GM23338 (cell line): ENCODE results near the gene R3HCC1L. TPM values are rescaled to one million over a fixed set of nuclear protein-coding genes. Genes with fewer than 3 reads are reported as not detected.

Experiments
- ATAC-seq: fragments of 200-7000 bp; cut with Tn5 transposase; 3 replicates; pipeline ENCODE4 v1.9.1; 2020
- DNase-seq: peaks from one replicate; pipeline ENCODE4 v3.0.0-alpha.2; 2015; ENCODE audit warnings: low spot score
- H2AFZ ChIP-seq: fragments of 200-600 bp; sonication (generic); 2 replicates; pipeline ENCODE4 v1.8.0; 2016; ENCODE audit warnings: antibody characterized with exemption, mild to moderate bottlenecking, moderate library complexity
- H3F3A ChIP-seq: fragments of 200-600 bp; sonication (generic); replicated peaks from 2 replicates; pipeline ENCODE4 v1.8.0; 2017; ENCODE audit warnings: antibody characterized with exemption, mixed run types, low read depth
- H3K27ac ChIP-seq: fragments of 200-600 bp; sonication (generic); 2 replicates; pipeline ENCODE4 v1.6.1; 2016; ENCODE audit warnings: low read depth
- H3K27me3 ChIP-seq: fragments of 200-600 bp; sonication (generic); 2 replicates; pipeline ENCODE4 v1.8.0; 2016; ENCODE audit warnings: mild to moderate bottlenecking, mixed run types, moderate library complexity; ENCODE audit not compliant: insufficient read depth
- H3K36me3 ChIP-seq: fragments of 200-600 bp; sonication (generic); 2 replicates; pipeline ENCODE4 v1.8.0; 2016; ENCODE audit warnings: mild to moderate bottlenecking; ENCODE audit not compliant: insufficient read depth
- H3K4me1 ChIP-seq: fragments of 200-600 bp; sonication (generic); 2 replicates; pipeline ENCODE4 v1.8.0; 2016; ENCODE audit warnings: mild to moderate bottlenecking, moderate library complexity; ENCODE audit not compliant: insufficient read depth
- H3K4me2 ChIP-seq: fragments of 200-600 bp; sonication (generic); 2 replicates; pipeline ENCODE4 v1.7.1; 2017; ENCODE audit warnings: mixed run types
- H3K4me3 ChIP-seq: fragments of 200-600 bp; sonication (generic); 2 replicates; pipeline ENCODE4 v1.6.1; 2016; ENCODE audit warnings: mixed run types
- H3K79me2 ChIP-seq: fragments of 200-600 bp; sonication (generic); replicated peaks from 2 replicates; pipeline ENCODE4 v1.8.0; 2017; ENCODE audit warnings: mild to moderate bottlenecking; ENCODE audit not compliant: insufficient read depth
- H3K9me2 ChIP-seq: fragments of 200-600 bp; sonication (generic); 2 replicates; pipeline ENCODE4 v1.8.0; 2017; ENCODE audit not compliant: insufficient read depth
- H4K20me1 ChIP-seq: fragments of 200-600 bp; sonication (generic); replicated peaks from 2 replicates; pipeline ENCODE4 v1.8.0; 2017; ENCODE audit warnings: mild to moderate bottlenecking; ENCODE audit not compliant: insufficient read depth
- H3K27ac Mint-ChIP-seq: 2 replicates; pipeline ENCODE4 v1.8.0; 2020; ENCODE audit warnings: inconsistent platforms, mild to moderate bottlenecking, moderate library complexity, mixed read lengths
- H3K27me3 Mint-ChIP-seq: 3 replicates; pipeline ENCODE4 v1.8.0; 2022; ENCODE audit warnings: low read depth, mild to moderate bottlenecking, moderate library complexity, mixed read lengths, inconsistent platforms; ENCODE audit not compliant: insufficient read depth, poor library complexity
- H3K36me3 Mint-ChIP-seq: 3 replicates; pipeline ENCODE4 v1.8.0; 2021; ENCODE audit warnings: low read depth, mild to moderate bottlenecking, inconsistent platforms, moderate library complexity, mixed read lengths
- H3K4me1 Mint-ChIP-seq: 3 replicates; pipeline ENCODE4 v1.8.0; 2020; ENCODE audit warnings: mild to moderate bottlenecking, inconsistent platforms, mixed read lengths
- H3K4me3 Mint-ChIP-seq: 3 replicates; pipeline ENCODE4 v1.8.0; 2021; ENCODE audit warnings: moderate library complexity, mild to moderate bottlenecking, inconsistent platforms, mixed read lengths
- H3K9me3 Mint-ChIP-seq: 3 replicates; pipeline ENCODE4 v1.8.0; 2020; ENCODE audit warnings: moderate library complexity, mild to moderate bottlenecking, inconsistent platforms, mixed read lengths
- CTCF ChIP-seq, 2 experiments: fragments of 200-600 bp in 1 of 2; sonication (generic) in 1 of 2; conservative IDR thresholded peaks; 2 replicates each; pipeline versions ENCODE4 v1.5.1 to v1.6.1; 2016 to 2017; ENCODE audit warnings: antibody characterized with exemption in 2 of 2, low read depth in 2 of 2, mild to moderate bottlenecking in 2 of 2, moderate library complexity in 1 of 2
- ETS1 ChIP-seq: IDR thresholded peaks from 2 replicates; pipeline ENCODE4 v1.6.1; 2016; ENCODE audit warnings: antibody characterized with exemption
- EZH2 ChIP-seq: fragments of 200-600 bp; sonication (generic); IDR thresholded peaks from one replicate; pipeline ENCODE4 v1.8.0; 2017; ENCODE audit warnings: antibody characterized with exemption, mild to moderate bottlenecking, low read depth; ENCODE audit not compliant: unreplicated experiment
- POLR2AphosphoS5 ChIP-seq: IDR thresholded peaks from 2 replicates; pipeline ENCODE4 v1.6.1; 2016; ENCODE audit warnings: antibody characterized with exemption, low read depth
- STAT1 ChIP-seq: IDR thresholded peaks from one replicate; pipeline ENCODE4 v1.6.1; 2016; ENCODE audit warnings: antibody characterized with exemption; ENCODE audit not compliant: unreplicated experiment
- ZNF114 ChIP-seq: fragments of 250-450 bp; sonication (Bioruptor Pico); IDR thresholded peaks from 2 replicates; pipeline ENCODE4 v1.5.0; 2020; ENCODE audit warnings: mild to moderate bottlenecking, moderate library complexity
- ZNF331 ChIP-seq: fragments of 250-450 bp; sonication (Bioruptor Pico); IDR thresholded peaks from 2 replicates; pipeline ENCODE4 v1.5.0; 2020; ENCODE audit warnings: low read depth, mild to moderate bottlenecking, moderate library complexity
- ZNF462 ChIP-seq: fragments of 250-450 bp; sonication (Bioruptor Pico); IDR thresholded peaks from 2 replicates; pipeline ENCODE4 v1.5.0; 2020; ENCODE audit warnings: mild to moderate bottlenecking, moderate library complexity
- polyA plus RNA-seq: library from polyadenylated mRNA; unstranded; fragments of >200 nt; fragmentation: Nextera tagmentation; extraction: Ambion mirVana; gene quantifications from 2 replicates; pipeline ENCODE4 v1.2.1, GENCODE V29; 2016
- total RNA-seq: library from RNA; depleted of rRNA; stranded (reverse); fragments of >200 nt; shearing (Covaris generic); gene quantifications from 2 replicates; pipeline ENCODE4 v1.2.3, GENCODE V29; 2014

Gene R3HCC1L
- total and polyA plus RNA-seq, 2 experiments from 2014 or later = 9.3 to 15.8 TPM

- H3K36me3 Mint-ChIP-seq = no peaks in the 10 kb centered on the region; the same call in 2 of the 3 replicates
- H3K4me3 Mint-ChIP-seq = no peak overlapping the region
- Histone ChIP-seq H3K4me3 (no peak overlapping the region), H3K79me2 (no peaks in the 10 kb centered on the region), H3K36me3 (no peaks in the 10 kb centered on the region), H3K4me1 (no peaks in the 10 kb centered on the region), H3K9me2 (no peaks in the 10 kb centered on the region), H3K27me3 (no peaks in the 10 kb centered on the region), H3F3A (no peaks in the 10 kb centered on the region), H4K20me1 (no peaks in the 10 kb centered on the region; the same call in 1 of the 2 replicates), H3K4me2 (no peak overlapping the region), H3K27ac (no peak overlapping the region), H2AFZ (no peak overlapping the region)
- no peak overlapping the region for H3K27ac Mint-ChIP-seq
- no peaks in the 10 kb centered on the region for H3K9me3 Mint-ChIP-seq
- no peak for TF ChIP-seq ZNF114 (CRISPR knock-in tag)
- no peak for TF ChIP-seq STAT1
- TF ChIP-seq CTCF (conservative IDR thresholded peaks at IDR 0.05; ENCODE audit: low read depth in 2 of 2) = no peak
- TF ChIP-seq POLR2AphosphoS5 = no peak
- no peak for TF ChIP-seq EZH2
- TF ChIP-seq ZNF331 = no peak
- TF ChIP-seq ZNF462 = no peak
- TF ChIP-seq ETS1 = no peak
- DNase-seq = no peak
- no peak for ATAC-seq
- H3K4me1 Mint-ChIP-seq = peaks cover 2% of the 10 kb centered on the region; the same call in 1 of the 3 replicates
- peaks cover 2% of the 10 kb centered on the region for H3K27me3 Mint-ChIP-seq
Observed at GRCh38 chr10:98259606-98260315, 125.3 kb downstream of the R3HCC1L start.
